Measurements from ENCODE around the gene TXNDC5. TPM values are rescaled to one million over a fixed set of nuclear protein-coding genes. Genes with fewer than 3 reads are reported as not detected.
"Not testable (repeated sequence)": the region's sequence is repeated elsewhere in the genome, so short reads cannot be mapped to it uniquely, and the experiment has no call there.

Gene TXNDC5
- polyA plus RNA-seq, 4 donors: 88.5 to 116 (median 98.3) TPM

- DNase-seq (ENCODE audit: low read depth in 4 of 4, low spot score in 2 of 4): no peak
These were observed 4.6 kb upstream of the TXNDC5 start for GRCh38 chr6:7914991-7915789.

- no peak for DNase-seq (ENCODE audit: low read depth in 4 of 4, low spot score in 2 of 4)
These were observed 3.7 kb upstream of the TXNDC5 start for GRCh38 chr6:7914311-7914710.

- DNase-seq (ENCODE audit: low read depth in 4 of 4, low spot score in 2 of 4): no peak
These were observed 2.3 kb upstream of the TXNDC5 start for GRCh38 chr6:7912736-7913517.

GRCh38 chr6:7912024-7912423 is 1.4 kb upstream of the TXNDC5 start:
- DNase-seq (ENCODE audit: low read depth in 4 of 4, low spot score in 2 of 4): no peak

GRCh38 chr6:7911345-7911725 is 747 bp upstream of the TXNDC5 start:
- DNase-seq (ENCODE audit: low read depth in 4 of 4, low spot score in 2 of 4): no peak

- no peak for DNase-seq (ENCODE audit: low read depth in 4 of 4, low spot score in 2 of 4)
These were observed 312 bp downstream of the TXNDC5 start for GRCh38 chr6:7910298-7910653.

- DNase-seq (ENCODE audit: low read depth in 4 of 4, low spot score in 2 of 4): no peak
These were observed 988 bp downstream of the TXNDC5 start for GRCh38 chr6:7909323-7910276.

GRCh38 chr6:7907159-7907558 is 3.4 kb downstream of the TXNDC5 start:
- DNase-seq (ENCODE audit: low read depth in 4 of 4, low spot score in 2 of 4): no peak

- no peak for DNase-seq (ENCODE audit: low read depth in 4 of 4, low spot score in 2 of 4)
These were observed 3.8 kb downstream of the TXNDC5 start for GRCh38 chr6:7906741-7907140.

GRCh38 chr6:7905416-7905815 is 5.2 kb downstream of the TXNDC5 start:
- DNase-seq (ENCODE audit: low read depth in 4 of 4, low spot score in 2 of 4): no peak

- no peak for DNase-seq (ENCODE audit: low read depth in 4 of 4, low spot score in 2 of 4)
These were observed 5.8 kb downstream of the TXNDC5 start for GRCh38 chr6:7904654-7905319.

- no peak for DNase-seq (ENCODE audit: low read depth in 4 of 4, low spot score in 2 of 4)
These were observed 6.9 kb downstream of the TXNDC5 start for GRCh38 chr6:7903673-7904072.

GRCh38 chr6:7902867-7903266 is 7.7 kb downstream of the TXNDC5 start:
- DNase-seq (ENCODE audit: low read depth in 4 of 4, low spot score in 2 of 4): no peak

- no peak for DNase-seq (ENCODE audit: low read depth in 4 of 4, low spot score in 2 of 4)
These were observed 8.4 kb downstream of the TXNDC5 start for GRCh38 chr6:7902221-7902620.

- DNase-seq (ENCODE audit: low read depth in 4 of 4, low spot score in 2 of 4): no peak
These were observed 8.8 kb downstream of the TXNDC5 start for GRCh38 chr6:7901780-7902179.

- DNase-seq (ENCODE audit: low read depth in 4 of 4, low spot score in 2 of 4): no peak
These were observed 9.5 kb downstream of the TXNDC5 start for GRCh38 chr6:7901056-7901455.

- no peak for DNase-seq (ENCODE audit: low read depth in 4 of 4, low spot score in 2 of 4)
These were observed 10.0 kb downstream of the TXNDC5 start for GRCh38 chr6:7900621-7901020.

GRCh38 chr6:7899889-7900213 is 10.7 kb downstream of the TXNDC5 start:
- no peak for DNase-seq (ENCODE audit: low read depth in 4 of 4, low spot score in 2 of 4)

GRCh38 chr6:7899101-7899888 is 11.3 kb downstream of the TXNDC5 start:
- DNase-seq (ENCODE audit: low read depth in 4 of 4, low spot score in 2 of 4): no peak

- not testable (repeated sequence) for DNase-seq (ENCODE audit: low read depth in 4 of 4, low spot score in 2 of 4)
These were observed 12.4 kb downstream of the TXNDC5 start for GRCh38 chr6:7898193-7898586.

Data from left renal cortex interstitium (tissue), 4 donors.